ENCODE data around the gene MYEOV.

The MYEOV gene

DNA sequence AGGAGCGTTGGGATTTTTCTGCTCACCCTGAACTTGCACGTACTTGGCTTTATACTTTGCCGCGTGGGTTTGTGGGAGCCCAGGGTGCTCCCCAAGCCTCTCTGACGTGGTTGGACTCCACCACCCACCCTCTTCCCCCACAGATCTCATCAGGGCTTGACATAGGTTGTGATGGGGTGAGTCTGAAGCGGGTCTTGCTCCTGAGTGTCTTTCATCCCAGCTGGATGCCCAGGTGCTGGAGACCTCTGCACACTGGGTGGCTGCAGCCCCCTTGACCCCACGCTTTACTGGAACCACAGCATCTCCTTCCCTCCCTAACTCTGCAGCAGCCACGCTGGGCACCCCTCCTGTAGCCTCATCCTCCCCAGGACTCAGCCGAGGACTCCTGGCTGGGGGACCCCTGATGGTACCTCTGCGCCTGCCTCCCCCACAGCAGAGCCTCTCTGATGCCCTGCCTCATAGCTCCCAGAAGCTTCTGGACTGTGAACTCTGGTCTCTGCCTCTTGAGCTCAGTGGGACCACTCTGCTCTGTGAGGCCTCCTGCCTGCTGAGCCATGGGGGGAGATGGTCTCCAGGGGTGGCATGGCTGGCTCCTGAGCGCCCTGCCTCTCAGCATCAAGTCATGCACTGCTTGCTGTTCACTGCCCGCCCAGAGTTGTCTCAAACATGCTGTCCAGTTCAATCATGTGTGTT lies 45.2 kb downstream of the MYEOV start:
- no peak for DNase-seq (ENCODE audit: low read depth in 1 of 2, low spot score in 1 of 2)

- no peak for DNase-seq (ENCODE audit: low read depth in 1 of 2, low spot score in 1 of 2)
These were observed 46.1 kb downstream of the MYEOV start for GRCh38 chr11:69339983-69340565.

GRCh38 chr11:69342588-69343330 lies 48.8 kb downstream of the MYEOV start:
- no peak for DNase-seq (ENCODE audit: low read depth in 1 of 2, low spot score in 1 of 2)

DNA sequence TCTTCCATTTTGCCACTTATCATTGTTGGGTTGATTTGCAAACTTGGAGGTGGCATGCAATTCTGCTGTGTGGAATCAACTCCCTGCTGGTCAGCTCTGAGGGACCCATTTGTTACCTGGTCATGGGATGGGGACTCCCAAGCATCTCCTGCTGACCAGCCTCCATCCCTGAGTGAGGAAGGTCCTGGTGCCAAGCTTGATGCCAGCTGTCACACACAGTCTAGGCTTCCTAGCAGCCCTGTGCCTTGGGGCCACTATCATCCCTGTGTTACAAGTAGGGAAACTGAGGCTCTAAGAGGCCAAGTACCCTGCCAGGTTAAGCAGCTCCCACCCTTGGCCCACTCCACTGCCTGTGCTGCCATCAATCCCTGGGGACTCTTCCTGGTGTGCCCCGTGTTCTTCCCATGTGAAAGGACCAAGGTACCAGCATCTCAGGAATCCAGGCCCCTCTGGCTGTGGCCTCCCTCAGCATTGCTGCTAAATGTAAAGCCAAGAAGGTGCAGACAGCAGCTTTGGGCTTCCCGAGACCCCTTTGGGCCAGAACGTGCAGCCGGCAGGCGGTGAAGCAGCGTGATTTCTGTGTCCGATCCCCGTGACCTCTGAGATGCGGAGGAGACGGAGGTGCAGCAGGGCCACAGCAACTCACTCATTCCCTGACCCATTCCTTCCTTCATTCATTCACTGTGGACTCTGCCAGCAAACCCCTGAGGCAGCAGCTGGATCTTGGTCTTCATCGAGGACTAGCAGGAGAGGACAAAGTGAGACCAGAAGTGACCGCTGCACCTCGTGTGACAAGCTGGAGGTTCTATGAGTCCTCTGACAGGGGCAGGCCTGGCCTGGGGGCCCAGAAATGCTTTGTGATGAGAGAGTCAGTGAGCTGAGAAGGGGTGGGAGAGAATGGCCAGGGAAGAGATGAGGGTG lies 49.7 kb downstream of the MYEOV start:
- DNase-seq (ENCODE audit: low read depth in 1 of 2, low spot score in 1 of 2): no peak

DNA sequence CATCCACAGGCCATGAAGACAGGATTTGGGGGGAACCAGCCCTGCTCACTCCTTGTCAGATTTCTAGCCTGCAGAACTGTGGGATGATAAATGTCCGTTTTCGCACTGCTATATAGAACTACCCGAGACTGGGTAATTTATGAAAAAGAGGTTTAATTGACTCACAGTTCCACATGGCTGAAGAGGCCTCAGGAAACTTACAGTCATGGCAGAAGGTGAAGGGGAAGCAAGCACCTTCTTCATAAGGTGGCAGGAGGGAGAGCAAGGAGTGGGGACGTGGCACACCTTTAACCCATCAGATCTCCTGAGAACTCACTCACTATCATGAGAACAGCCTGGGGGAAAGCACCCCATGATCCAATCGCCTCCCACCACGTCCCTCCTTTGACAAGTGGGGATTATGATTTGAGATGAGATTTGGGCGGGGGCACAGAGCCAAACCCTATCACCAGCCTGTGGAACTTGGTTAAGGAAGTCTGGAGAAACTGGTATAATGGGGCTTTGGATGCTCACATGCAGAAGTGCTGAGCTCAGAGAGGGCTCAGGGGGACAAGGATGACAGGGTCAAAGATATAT lies 50.7 kb downstream of the MYEOV start:
- DNase-seq (ENCODE audit: low read depth in 1 of 2, low spot score in 1 of 2): no peak

Measured in activated CD4-positive, alpha-beta T cell treated with anti-CD3 and anti-CD28 coated beads, Interleukin-2, amount 50 U/mL, for 24 hours (primary cell).